ENCODE results near the gene USP14.

The USP14 gene

GRCh38 chr18:228586-228985 lies 70.2 kb downstream of the USP14 start:
- no peak for DNase-seq (ENCODE audit: low read depth)

GRCh38 chr18:231563-231962 lies 73.2 kb downstream of the USP14 start:
- DNase-seq (ENCODE audit: low read depth) = no peak

- DNase-seq (ENCODE audit: low read depth) = peak; percentile 48
These were observed 81.8 kb downstream of the USP14 start for GRCh38 chr18:240175-240574.

GRCh38 chr18:245282-245847 lies 87.0 kb downstream of the USP14 start:
- DNase-seq (ENCODE audit: low read depth) = no peak

- DNase-seq (ENCODE audit: low read depth) = no peak
These were observed 89.7 kb downstream of the USP14 start for GRCh38 chr18:248053-248452.

- peak; percentile 10 for DNase-seq (ENCODE audit: low read depth)
These were observed 92.3 kb downstream of the USP14 start for GRCh38 chr18:250685-251084.

- no peak for DNase-seq (ENCODE audit: low read depth)
These were observed 93.2 kb downstream of the USP14 start for GRCh38 chr18:251572-251971.

GRCh38 chr18:253121-253520 lies 94.8 kb downstream of the USP14 start:
- DNase-seq (ENCODE audit: low read depth) = no peak

- DNase-seq (ENCODE audit: low read depth) = no peak
These were observed 96.8 kb downstream of the USP14 start for GRCh38 chr18:255171-255570.

GRCh38 chr18:260547-260946 lies 102.2 kb downstream of the USP14 start:
- no peak for DNase-seq (ENCODE audit: low read depth)

- DNase-seq (ENCODE audit: low read depth) = no peak
These were observed 103.2 kb downstream of the USP14 start for GRCh38 chr18:261398-262073.
